ENCODE measurements around the gene ADD3. TPM values are rescaled to one million over a fixed set of nuclear protein-coding genes. Genes with fewer than 3 reads are reported as not detected.

Gene ADD3
- polyA plus RNA-seq, 1 donor (not counting 4 experiments of a cell fraction or from before 2014, with no cell fraction given) = 61.7 TPM

DNA sequence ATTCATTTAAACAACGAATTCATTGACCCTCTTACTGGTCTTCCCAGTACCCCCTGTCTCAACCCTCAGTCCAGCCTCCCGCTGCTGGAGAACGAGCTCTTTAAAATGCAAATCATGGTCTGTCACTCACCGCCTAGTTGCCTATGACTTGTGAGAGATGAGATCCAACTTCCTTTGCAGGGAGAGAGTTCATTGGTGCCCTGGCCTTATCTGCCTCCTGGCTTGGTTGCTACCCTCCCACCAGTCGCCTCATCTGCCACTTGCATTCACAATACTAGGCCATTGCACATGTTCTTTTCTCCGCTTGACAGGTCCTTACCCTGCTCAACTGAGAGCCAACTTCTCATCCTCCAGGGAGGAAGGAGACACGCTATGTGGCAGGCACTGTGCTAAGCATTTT, 145.6 kb downstream of the ADD3 start:
- TF ChIP-seq EZH2 (IDR thresholded peaks at IDR 0.05; ENCODE audit: low read length) = no peak
- TF ChIP-seq, protein P1, sequence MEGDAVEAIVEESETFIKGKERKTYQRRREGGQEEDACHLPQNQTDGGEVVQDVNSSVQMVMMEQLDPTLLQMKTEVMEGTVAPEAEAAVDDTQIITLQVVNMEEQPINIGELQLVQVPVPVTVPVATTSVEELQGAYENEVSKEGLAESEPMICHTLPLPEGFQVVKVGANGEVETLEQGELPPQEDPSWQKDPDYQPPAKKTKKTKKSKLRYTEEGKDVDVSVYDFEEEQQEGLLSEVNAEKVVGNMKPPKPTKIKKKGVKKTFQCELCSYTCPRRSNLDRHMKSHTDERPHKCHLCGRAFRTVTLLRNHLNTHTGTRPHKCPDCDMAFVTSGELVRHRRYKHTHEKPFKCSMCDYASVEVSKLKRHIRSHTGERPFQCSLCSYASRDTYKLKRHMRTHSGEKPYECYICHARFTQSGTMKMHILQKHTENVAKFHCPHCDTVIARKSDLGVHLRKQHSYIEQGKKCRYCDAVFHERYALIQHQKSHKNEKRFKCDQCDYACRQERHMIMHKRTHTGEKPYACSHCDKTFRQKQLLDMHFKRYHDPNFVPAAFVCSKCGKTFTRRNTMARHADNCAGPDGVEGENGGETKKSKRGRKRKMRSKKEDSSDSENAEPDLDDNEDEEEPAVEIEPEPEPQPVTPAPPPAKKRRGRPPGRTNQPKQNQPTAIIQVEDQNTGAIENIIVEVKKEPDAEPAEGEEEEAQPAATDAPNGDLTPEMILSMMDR (optimal IDR thresholded peaks at IDR 0.05 in 1 of 3, IDR thresholded peaks at IDR 0.05 in 1 of 3, conservative IDR thresholded peaks at IDR 0.05 in 1 of 3; ENCODE audit: extremely low read depth in 1 of 3, insufficient read depth in 2 of 3, low read length in 3 of 3) = no peak
- Histone ChIP-seq H3K9me3 (ENCODE audit: control insufficient read depth, low read depth, low read length) (no peaks in the 10 kb centered on the region), H3K9me1 (ENCODE audit: control insufficient read depth, extremely low read depth, insufficient read depth, low read length) (no peaks in the 10 kb centered on the region), H3K79me2 (ENCODE audit: control insufficient read depth, insufficient read depth, low read length) (no peaks in the 10 kb centered on the region), H3K27me3 (ENCODE audit: control insufficient read depth, extremely low read depth, insufficient read depth, low read length) (peaks cover 12% of the 10 kb centered on the region), H3K9ac (ENCODE audit: control insufficient read depth, extremely low read depth, insufficient read depth, low read length) (no peak overlapping the region), H4K20me1 (ENCODE audit: control insufficient read depth, extremely low read depth, insufficient read depth, low read length) (no peaks in the 10 kb centered on the region), H3K27ac (ENCODE audit: control insufficient read depth, insufficient read depth, low read length) (no peak overlapping the region), H2AFZ (ENCODE audit: control insufficient read depth, low read length) (no peak overlapping the region), H3K4me2 (ENCODE audit: control insufficient read depth, extremely low read depth, insufficient read depth, low read depth, low read length) (no peak overlapping the region), H3K36me3 (ENCODE audit: control insufficient read depth in 2 of 2, extremely low read depth in 1 of 2, insufficient read depth in 2 of 2, low read length in 2 of 2) (no peaks in the 10 kb centered on the region), H3K4me3 (ENCODE audit: control insufficient read depth in 2 of 3, extremely low read depth in 1 of 3, insufficient read depth in 2 of 3, low read depth in 1 of 3, low read length in 3 of 3) (no peak overlapping the region), H3K4me1 (ENCODE audit: control insufficient read depth, extremely low read depth, insufficient read depth, low read length) (no peaks in the 10 kb centered on the region)
- FAIRE-seq (no peak), DNase-seq (ENCODE audit: low read depth, low spot score) (no peak)
- dilution Hi-C loops (cut with MboI; ENCODE audit: extremely low pct_ligation_motif_present, low sequenced_read_pairs) = no loop called here

DNA sequence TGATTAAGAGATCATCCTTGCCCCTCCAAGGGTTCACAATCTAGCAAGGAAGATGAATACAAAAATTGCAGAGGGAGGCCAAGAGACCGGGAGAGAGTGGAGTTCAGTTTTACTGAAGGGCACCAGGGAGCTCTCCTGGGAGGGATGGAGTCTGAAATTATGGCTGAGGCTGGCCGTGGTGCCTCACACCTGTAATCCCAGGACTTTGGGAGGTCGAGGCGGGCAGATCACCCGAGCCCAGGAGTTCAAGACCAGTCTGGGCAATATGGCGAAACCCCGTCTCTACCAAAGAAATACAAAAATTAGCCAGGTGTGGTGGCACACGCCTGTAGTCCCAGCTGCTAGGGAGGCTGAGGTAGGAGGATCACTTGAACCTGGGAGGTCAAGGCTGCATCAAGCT, 148.3 kb downstream of the ADD3 start:
- no peaks in the 10 kb centered on the region for H3K79me2 ChIP-seq (ENCODE audit: control insufficient read depth, insufficient read depth, low read length)
- FAIRE-seq = no peak
- no peak overlapping the region for H3K27ac ChIP-seq (ENCODE audit: control insufficient read depth, insufficient read depth, low read length)
- H3K4me2 ChIP-seq (ENCODE audit: control insufficient read depth, extremely low read depth, insufficient read depth, low read depth, low read length) = no peak overlapping the region
- H3K4me3 ChIP-seq (ENCODE audit: control insufficient read depth in 2 of 3, extremely low read depth in 1 of 3, insufficient read depth in 2 of 3, low read depth in 1 of 3, low read length in 3 of 3) = no peak overlapping the region
- TF ChIP-seq, protein P1 (optimal IDR thresholded peaks at IDR 0.05 in 1 of 3, IDR thresholded peaks at IDR 0.05 in 1 of 3, conservative IDR thresholded peaks at IDR 0.05 in 1 of 3; ENCODE audit: extremely low read depth in 1 of 3, insufficient read depth in 2 of 3, low read length in 3 of 3) = no peak
- TF ChIP-seq EZH2 (IDR thresholded peaks at IDR 0.05; ENCODE audit: low read length) = no peak
- DNase-seq (ENCODE audit: low read depth, low spot score) = no peak
- peaks cover 8% of the 10 kb centered on the region for H3K27me3 ChIP-seq (ENCODE audit: control insufficient read depth, extremely low read depth, insufficient read depth, low read length)
- H4K20me1 ChIP-seq (ENCODE audit: control insufficient read depth, extremely low read depth, insufficient read depth, low read length) = no peaks in the 10 kb centered on the region
- H3K9ac ChIP-seq (ENCODE audit: control insufficient read depth, extremely low read depth, insufficient read depth, low read length) = no peak overlapping the region
- H3K4me1 ChIP-seq (ENCODE audit: control insufficient read depth, extremely low read depth, insufficient read depth, low read length) = no peaks in the 10 kb centered on the region
- H3K9me1 ChIP-seq (ENCODE audit: control insufficient read depth, extremely low read depth, insufficient read depth, low read length) = no peaks in the 10 kb centered on the region
- dilution Hi-C loops (cut with MboI; ENCODE audit: extremely low pct_ligation_motif_present, low sequenced_read_pairs) = no loop called here
- H2AFZ ChIP-seq (ENCODE audit: control insufficient read depth, low read length) = no peak overlapping the region
- no peaks in the 10 kb centered on the region for H3K9me3 ChIP-seq (ENCODE audit: control insufficient read depth, low read depth, low read length)
- no peaks in the 10 kb centered on the region for H3K36me3 ChIP-seq (ENCODE audit: control insufficient read depth in 2 of 2, extremely low read depth in 1 of 2, insufficient read depth in 2 of 2, low read length in 2 of 2)

All from keratinocyte (primary cell).